ENCODE data around the gene SH3PXD2A.
"Not testable (repeated sequence)": the region's sequence is repeated elsewhere in the genome, so short reads cannot be mapped to it uniquely, and the experiment has no call there.

Gene SH3PXD2A

GRCh38 chr10:103764296-103765088 is 90.9 kb downstream of the SH3PXD2A start:
- no peak for DNase-seq

GRCh38 chr10:103763374-103764202 is 91.8 kb downstream of the SH3PXD2A start:
- DNase-seq, result no peak

- DNase-seq, result no peak
Measured at GRCh38 chr10:103762916-103763315, 92.5 kb downstream of the SH3PXD2A start.

GRCh38 chr10:103762162-103762561 is 93.2 kb downstream of the SH3PXD2A start:
- DNase-seq, result no peak

- no peak for DNase-seq
Measured at GRCh38 chr10:103761075-103761920, 94.1 kb downstream of the SH3PXD2A start.

- DNase-seq, result not testable (repeated sequence)
Measured at GRCh38 chr10:103760233-103760632, 95.1 kb downstream of the SH3PXD2A start.

- peak; percentile 89 for DNase-seq
Measured at GRCh38 chr10:103759100-103759781, 96.1 kb downstream of the SH3PXD2A start.

GRCh38 chr10:103758294-103758681 is 97.1 kb downstream of the SH3PXD2A start:
- DNase-seq, result no peak

- no peak for DNase-seq
Measured at GRCh38 chr10:103757531-103758293, 97.7 kb downstream of the SH3PXD2A start.

- no peak for DNase-seq
Measured at GRCh38 chr10:103756277-103756869, 99.0 kb downstream of the SH3PXD2A start.

GRCh38 chr10:103752680-103753248 is 102.6 kb downstream of the SH3PXD2A start:
- no peak for DNase-seq

GRCh38 chr10:103751667-103752290 is 103.6 kb downstream of the SH3PXD2A start:
- no peak for DNase-seq

GRCh38 chr10:103750836-103751235 is 104.5 kb downstream of the SH3PXD2A start:
- no peak for DNase-seq

- DNase-seq, result no peak
Measured at GRCh38 chr10:103749779-103750178, 105.6 kb downstream of the SH3PXD2A start.

- DNase-seq, result no peak
Measured at GRCh38 chr10:103748020-103748419, 107.4 kb downstream of the SH3PXD2A start.

GRCh38 chr10:103747193-103747865 is 108.0 kb downstream of the SH3PXD2A start:
- DNase-seq, result no peak

GRCh38 chr10:103746598-103746997 is 108.8 kb downstream of the SH3PXD2A start:
- no peak for DNase-seq

- no peak for DNase-seq
Measured at GRCh38 chr10:103745341-103746247, 109.8 kb downstream of the SH3PXD2A start.

GRCh38 chr10:103742824-103743223 is 112.6 kb downstream of the SH3PXD2A start:
- DNase-seq, result no peak

Data from NCI-H2227 treated with DMSO at 0.1 percent for 48 hours (cell line).